ENCODE data around the gene FAM184A.
"Not testable (repeated sequence)": the region's sequence is repeated elsewhere in the genome, so short reads cannot be mapped to it uniquely, and the experiment has no call there.

The FAM184A gene

DNA sequence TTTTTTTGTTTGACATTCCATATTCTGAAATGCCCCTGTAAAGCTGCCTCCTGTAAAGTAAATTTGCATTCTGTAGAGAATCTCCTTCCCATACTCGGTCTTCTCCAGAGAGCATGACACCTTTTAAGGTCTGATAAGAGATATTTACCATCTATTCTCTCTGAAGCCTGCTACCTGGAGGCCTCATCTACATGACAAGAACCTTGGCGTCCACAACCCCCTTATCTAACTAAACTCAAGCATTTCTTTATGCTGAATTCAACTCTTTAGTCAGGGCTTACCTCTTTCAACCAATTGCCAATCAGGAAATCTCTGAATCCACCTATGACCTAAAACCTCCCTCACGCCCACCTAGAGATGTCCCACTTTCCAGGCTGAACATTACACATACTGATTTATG is 51.6 kb downstream of the FAM184A start:
- H3K4me1 ChIP-seq, result no peaks in the 10 kb centered on the region
- no peaks in the 10 kb centered on the region for H3K9me3 ChIP-seq
- no peak for TF ChIP-seq Cebpa-rat (IDR thresholded peaks at IDR 0.05)
- H3K4me2 ChIP-seq, result no peak overlapping the region
- no peaks in the 10 kb centered on the region for H3K36me3 ChIP-seq
- H3K9ac ChIP-seq, result no peak overlapping the region
- H3K27me3 ChIP-seq, result no peaks in the 10 kb centered on the region
- H3K4me3 ChIP-seq, result no peak overlapping the region
- H4K20me1 ChIP-seq, result no peaks in the 10 kb centered on the region
- no peak overlapping the region for H3K27ac ChIP-seq

GRCh38 chr6:119025793-119026192 is 52.7 kb downstream of the FAM184A start:
- H3K36me3 ChIP-seq, result no peaks in the 10 kb centered on the region
- TF ChIP-seq Cebpa-rat (IDR thresholded peaks at IDR 0.05), result no peak
- no peak overlapping the region for H3K4me3 ChIP-seq
- H3K27me3 ChIP-seq, result no peaks in the 10 kb centered on the region
- H3K4me2 ChIP-seq, result no peak overlapping the region
- no peaks in the 10 kb centered on the region for H4K20me1 ChIP-seq
- no peaks in the 10 kb centered on the region for H3K9me3 ChIP-seq
- H3K9ac ChIP-seq, result no peak overlapping the region
- no peaks in the 10 kb centered on the region for H3K4me1 ChIP-seq
- H3K27ac ChIP-seq, result no peak overlapping the region

DNA sequence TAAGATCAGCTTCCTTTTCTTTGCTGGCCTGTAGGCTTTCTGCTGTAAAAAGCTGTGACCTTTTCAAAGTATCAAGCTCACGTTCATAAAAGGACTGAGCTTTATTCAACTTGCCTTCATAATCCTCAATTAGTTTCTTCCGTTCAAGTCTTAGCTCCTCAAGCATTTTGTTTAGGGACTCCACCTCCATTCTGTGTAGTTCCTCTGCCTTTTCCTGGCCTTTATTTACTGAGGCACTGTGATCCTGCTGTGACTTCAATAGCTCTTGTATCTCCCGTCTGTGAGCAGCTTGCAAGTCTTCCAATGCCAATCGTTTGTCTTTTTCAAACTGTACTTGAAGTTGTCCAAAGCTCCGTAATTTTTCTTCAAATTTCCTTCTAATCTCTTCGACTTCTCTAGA is 54.4 kb downstream of the FAM184A start:
- no peak overlapping the region for H3K4me2 ChIP-seq
- TF ChIP-seq Cebpa-rat (IDR thresholded peaks at IDR 0.05), result no peak
- no peaks in the 10 kb centered on the region for H3K27me3 ChIP-seq
- no peak overlapping the region for H3K27ac ChIP-seq
- H3K9me3 ChIP-seq, result no peaks in the 10 kb centered on the region
- no peaks in the 10 kb centered on the region for H4K20me1 ChIP-seq
- no peak overlapping the region for H3K9ac ChIP-seq
- no peak overlapping the region for H3K4me3 ChIP-seq
- no peaks in the 10 kb centered on the region for H3K36me3 ChIP-seq
- H3K4me1 ChIP-seq, result no peaks in the 10 kb centered on the region

DNA sequence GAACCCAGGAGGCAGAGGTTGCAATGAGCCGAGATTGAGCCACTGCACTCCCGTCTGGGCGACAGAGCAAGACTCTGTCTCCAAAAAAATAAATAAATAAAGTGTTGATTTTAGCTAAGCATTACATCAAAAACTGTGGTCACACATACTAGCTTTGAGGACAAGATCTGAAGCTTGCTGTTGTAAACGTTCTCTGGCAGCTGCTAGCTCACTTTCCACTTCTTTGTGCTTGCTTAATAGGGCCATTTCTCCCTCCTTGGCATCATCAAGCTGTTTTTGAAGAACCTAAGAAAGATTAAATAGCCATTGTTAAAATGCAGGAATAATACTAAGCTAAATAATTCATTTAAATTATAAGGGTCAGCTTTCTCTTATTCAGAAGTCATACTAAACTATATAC is 55.7 kb downstream of the FAM184A start:
- H3K27me3 ChIP-seq, result no peaks in the 10 kb centered on the region
- no peaks in the 10 kb centered on the region for H4K20me1 ChIP-seq
- H3K36me3 ChIP-seq, result no peaks in the 10 kb centered on the region
- H3K4me3 ChIP-seq, result no peak overlapping the region
- H3K9ac ChIP-seq, result no peak overlapping the region
- no peaks in the 10 kb centered on the region for H3K9me3 ChIP-seq
- H3K4me1 ChIP-seq, result peaks cover 5% of the 10 kb centered on the region; the same call in 1 of the 2 replicates
- TF ChIP-seq Cebpa-rat (IDR thresholded peaks at IDR 0.05), result no peak
- no peak overlapping the region for H3K27ac ChIP-seq
- H3K4me2 ChIP-seq, result no peak overlapping the region

DNA sequence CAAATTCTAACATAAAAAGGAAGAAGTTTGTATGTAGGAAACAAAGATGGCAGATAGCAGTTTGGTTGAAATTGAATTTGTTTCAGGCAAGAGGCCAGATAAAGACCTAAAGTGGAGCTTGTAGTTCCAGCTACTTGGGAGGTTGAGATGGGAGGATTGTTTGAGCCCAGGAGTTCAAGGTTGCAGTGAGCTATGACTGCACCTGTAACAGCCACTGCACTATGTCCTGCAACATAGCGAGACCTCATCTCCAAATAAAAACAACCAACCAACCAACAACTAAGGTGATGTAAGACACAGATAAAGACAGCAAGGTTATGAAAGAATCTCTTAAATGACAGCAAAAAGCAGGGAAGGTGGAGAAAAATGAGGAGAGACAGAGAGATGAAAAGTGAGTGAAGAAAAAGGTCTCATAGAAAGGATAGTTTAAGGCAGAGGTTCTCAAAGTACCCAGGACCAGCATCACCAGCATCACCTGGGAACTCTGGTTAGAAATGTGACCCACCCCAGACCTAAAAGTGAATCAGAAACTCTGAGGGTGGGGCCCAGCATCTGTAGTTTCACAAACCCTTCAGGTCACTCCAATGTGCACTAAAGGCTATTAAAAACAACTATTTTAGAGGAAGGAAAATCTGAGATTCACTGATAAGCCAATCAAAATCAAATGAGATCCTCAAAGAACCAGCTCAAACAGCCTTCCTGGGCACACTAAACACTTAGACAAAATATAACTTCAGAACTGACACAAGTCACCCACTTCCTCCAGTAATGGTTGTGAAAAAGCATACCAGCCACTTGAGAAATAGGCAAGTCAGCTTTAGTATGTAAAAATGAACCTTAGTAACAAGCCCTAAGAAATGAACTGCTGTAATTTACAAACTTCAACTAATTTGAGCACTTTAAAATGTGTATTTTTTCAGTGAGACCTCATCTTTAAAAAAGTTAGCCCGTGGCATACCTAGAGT is 57.6 kb downstream of the FAM184A start:
- no peaks in the 10 kb centered on the region for H4K20me1 ChIP-seq
- no peaks in the 10 kb centered on the region for H3K36me3 ChIP-seq
- no peak overlapping the region for H3K4me3 ChIP-seq
- peaks cover 5% of the 10 kb centered on the region; the same call in 1 of the 2 replicates for H3K4me1 ChIP-seq
- H3K27ac ChIP-seq, result no peak overlapping the region
- no peak for TF ChIP-seq Cebpa-rat (IDR thresholded peaks at IDR 0.05)
- no peaks in the 10 kb centered on the region; the same call in 1 of the 2 replicates for H3K9me3 ChIP-seq
- no peak overlapping the region for H3K9ac ChIP-seq
- no peak overlapping the region for H3K4me2 ChIP-seq
- no peaks in the 10 kb centered on the region for H3K27me3 ChIP-seq

GRCh38 chr6:119015165-119015564 is 63.3 kb downstream of the FAM184A start:
- not testable (repeated sequence) for H3K4me1 ChIP-seq, H3K36me3 ChIP-seq, H3K9me3 ChIP-seq, H3K27ac ChIP-seq, H3K4me3 ChIP-seq, H4K20me1 ChIP-seq, H3K4me2 ChIP-seq, H3K9ac ChIP-seq, H3K27me3 ChIP-seq

DNA sequence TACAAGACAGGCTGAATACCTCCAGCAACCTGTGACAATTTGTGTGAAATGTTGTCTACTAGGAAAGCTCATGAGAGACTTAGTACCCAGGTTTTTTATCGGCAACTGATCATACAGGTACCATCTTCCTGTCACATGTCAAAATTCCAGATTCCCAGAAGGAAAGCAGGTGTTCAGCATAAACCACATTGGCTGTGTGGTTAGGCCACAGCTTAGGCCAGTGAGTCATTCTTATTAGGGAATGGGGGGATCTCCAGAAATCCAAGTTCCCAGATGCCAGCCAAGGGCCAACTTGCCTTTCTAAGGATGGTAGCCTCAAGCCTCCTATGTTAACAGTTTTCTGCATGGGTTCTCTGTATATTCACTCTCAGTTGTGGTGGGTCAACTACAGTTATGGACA is 65.9 kb downstream of the FAM184A start:
- no peaks in the 10 kb centered on the region for H3K36me3 ChIP-seq
- no peak overlapping the region for H3K4me3 ChIP-seq
- no peaks in the 10 kb centered on the region for H3K4me1 ChIP-seq
- H3K27ac ChIP-seq, result no peak overlapping the region
- H3K9ac ChIP-seq, result no peak overlapping the region
- peaks cover 12% of the 10 kb centered on the region for H3K9me3 ChIP-seq
- H4K20me1 ChIP-seq, result no peaks in the 10 kb centered on the region
- TF ChIP-seq Cebpa-rat (IDR thresholded peaks at IDR 0.05), result no peak
- no peaks in the 10 kb centered on the region for H3K27me3 ChIP-seq
- no peak overlapping the region for H3K4me2 ChIP-seq

- peaks cover 12% of the 10 kb centered on the region for H3K9me3 ChIP-seq
- H3K27ac ChIP-seq, H3K27me3 ChIP-seq, H3K36me3 ChIP-seq, H3K4me1 ChIP-seq, H3K4me2 ChIP-seq, H3K9ac ChIP-seq, H4K20me1 ChIP-seq, H3K4me3 ChIP-seq: not testable (repeated sequence)
These were observed 69.2 kb downstream of the FAM184A start for GRCh38 chr6:119009266-119009665.

DNA sequence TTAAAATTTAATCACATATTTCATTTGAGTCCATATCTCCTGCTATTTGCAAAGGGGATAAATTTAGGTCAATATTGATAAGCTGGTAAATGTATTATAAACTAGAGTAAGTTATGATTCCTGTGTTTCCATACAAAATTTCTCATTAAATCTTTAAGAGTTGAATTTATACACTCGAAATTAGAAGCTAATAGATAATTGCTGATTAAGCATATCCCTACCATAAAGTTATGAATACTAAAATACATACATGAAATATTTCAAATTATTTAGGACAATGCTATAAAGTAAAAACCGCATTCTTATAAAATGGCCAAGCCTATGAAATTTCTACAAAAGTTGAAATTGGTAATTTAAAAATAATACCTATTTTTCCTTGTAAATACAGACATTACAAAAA is 71.5 kb downstream of the FAM184A start:
- H4K20me1 ChIP-seq, result no peaks in the 10 kb centered on the region
- no peak overlapping the region for H3K9ac ChIP-seq
- no peak overlapping the region for H3K27ac ChIP-seq
- no peaks in the 10 kb centered on the region for H3K27me3 ChIP-seq
- no peaks in the 10 kb centered on the region for H3K4me1 ChIP-seq
- TF ChIP-seq Cebpa-rat (IDR thresholded peaks at IDR 0.05), result no peak
- no peak overlapping the region for H3K4me3 ChIP-seq
- no peak overlapping the region for H3K4me2 ChIP-seq
- H3K9me3 ChIP-seq, result peaks cover 12% of the 10 kb centered on the region
- H3K36me3 ChIP-seq, result no peaks in the 10 kb centered on the region

GRCh38 chr6:119002069-119002468 is 76.4 kb downstream of the FAM184A start:
- no peak overlapping the region for H3K9ac ChIP-seq
- H3K36me3 ChIP-seq, result no peaks in the 10 kb centered on the region
- H3K4me2 ChIP-seq, result no peak overlapping the region

More at GRCh38 chr6:119002069-119002468, 76.4 kb downstream of the FAM184A start:
- Histone ChIP-seq H3K4me3 (no peak overlapping the region), H4K20me1 (no peaks in the 10 kb centered on the region), H3K9me3 (no peaks in the 10 kb centered on the region), H3K27ac (no peak overlapping the region), H3K4me1 (no peaks in the 10 kb centered on the region), H3K27me3 (no peaks in the 10 kb centered on the region)
- TF ChIP-seq Cebpa-rat (IDR thresholded peaks at IDR 0.05), result no peak

Data from BLaER1 (cell line).